GM19468 (cell line): ENCODE results near the gene CACNB2.
"Not testable (repeated sequence)": the region's sequence is repeated elsewhere in the genome, so short reads cannot be mapped to it uniquely, and the experiment has no call there.

Experiments
- ATAC-seq: cut with Tn5 transposase; IDR thresholded peaks from one replicate; pipeline ENCODE4 v1.9.1; 2021; ENCODE audit warnings: mild to moderate bottlenecking, moderate library complexity, moderate number of reproducible peaks; ENCODE audit not compliant: unreplicated experiment; ENCODE audit errors: extremely low read depth

The CACNB2 gene

DNA sequence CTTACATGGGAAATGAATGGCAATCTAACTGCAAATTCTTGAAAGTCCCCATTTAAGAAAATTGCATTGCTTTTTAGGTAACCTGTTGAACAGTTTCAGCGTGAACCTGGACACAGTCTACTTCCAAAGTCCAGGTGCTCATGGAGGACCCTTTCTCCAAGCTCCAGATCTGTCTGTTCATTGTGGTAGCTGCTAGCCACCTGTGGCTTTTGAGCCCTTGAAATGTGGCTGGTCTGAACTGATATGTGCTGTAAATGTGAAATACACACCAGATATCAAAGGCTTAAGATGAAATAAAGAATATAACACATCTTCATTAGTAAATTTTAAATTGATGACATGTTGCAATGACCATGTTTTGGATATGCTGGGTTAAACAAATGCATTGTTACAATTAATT, 4.2 kb downstream of the CACNB2 start:
- no peak for ATAC-seq

GRCh38 chr10:18144928-18145327, 4.7 kb downstream of the CACNB2 start:
- no peak for ATAC-seq

GRCh38 chr10:18145652-18146051, 5.4 kb downstream of the CACNB2 start:
- no peak for ATAC-seq

DNA sequence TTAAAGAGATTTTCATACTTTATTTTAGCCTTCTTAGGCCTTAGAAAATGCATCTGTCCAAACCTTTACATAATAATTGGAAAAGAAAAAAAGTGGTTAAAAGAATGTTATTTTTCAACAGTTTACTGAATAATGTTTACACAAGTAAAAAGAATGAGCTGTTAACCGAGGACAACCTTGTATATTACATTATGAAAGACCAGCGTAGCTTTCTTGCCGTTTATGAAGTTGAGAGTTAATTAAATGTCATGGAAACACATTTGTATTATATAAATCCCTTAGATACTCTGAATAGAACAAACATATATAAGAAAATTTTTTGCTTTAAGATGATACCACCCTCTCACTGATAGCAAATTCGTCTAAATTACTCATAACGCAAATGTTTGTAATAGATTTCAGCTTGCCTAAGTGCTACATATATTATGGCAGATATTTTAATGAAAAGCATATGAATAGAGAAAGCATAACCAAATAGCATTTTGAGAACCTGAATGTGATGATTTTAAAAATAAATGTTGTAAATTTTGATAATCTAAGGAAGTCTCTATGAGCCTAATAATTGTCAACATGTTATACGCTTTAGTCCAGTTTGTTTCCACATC, 9.1 kb downstream of the CACNB2 start:
- ATAC-seq, result no peak

DNA sequence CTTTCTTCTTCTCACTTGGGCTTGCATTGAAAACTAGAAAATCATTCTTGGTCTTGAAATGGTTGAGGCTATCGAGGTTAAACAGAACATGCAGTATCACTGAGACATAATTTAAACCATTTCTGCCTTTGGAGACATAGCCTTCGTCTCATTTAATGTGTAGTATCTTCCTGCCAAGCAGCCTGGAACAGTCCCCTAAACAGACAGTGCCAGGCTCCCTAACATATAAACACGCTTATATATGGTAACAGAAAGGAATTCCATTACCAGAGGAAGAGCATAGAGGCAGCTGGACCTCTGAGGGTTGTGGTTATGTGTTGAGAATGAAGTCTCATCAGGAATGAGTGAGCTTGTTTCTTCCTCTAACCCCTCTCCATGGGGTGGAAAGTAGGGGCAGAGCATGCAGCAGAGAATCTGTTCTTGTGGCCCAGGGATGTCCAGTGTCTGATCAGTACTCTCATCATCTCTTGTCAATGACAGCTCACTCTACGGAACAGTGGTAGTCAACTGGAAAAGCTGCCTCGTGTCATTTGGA, 11.2 kb downstream of the CACNB2 start:
- ATAC-seq, result no peak

- ATAC-seq, result not testable (repeated sequence)
Measured at GRCh38 chr10:18153381-18153780, 13.2 kb downstream of the CACNB2 start.

DNA sequence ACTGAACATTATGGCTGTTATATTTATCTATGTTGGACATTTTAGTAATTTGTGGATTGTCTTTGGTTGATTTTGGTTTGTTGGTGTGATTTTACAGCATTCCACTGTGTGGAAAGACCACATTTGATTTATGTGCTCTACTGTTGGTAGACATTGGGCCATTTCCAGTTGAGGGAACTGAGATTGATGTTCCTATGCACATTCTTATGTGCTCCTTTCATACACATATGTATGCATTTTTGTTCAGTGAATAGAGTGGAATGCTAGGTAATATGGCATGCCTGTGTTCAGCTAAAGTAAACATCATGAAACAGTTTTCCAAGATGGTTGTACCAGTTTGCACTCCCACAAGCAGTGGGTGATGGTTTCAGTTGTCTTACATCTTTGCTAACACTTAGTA, 15.1 kb downstream of the CACNB2 start:
- ATAC-seq, result no peak

DNA sequence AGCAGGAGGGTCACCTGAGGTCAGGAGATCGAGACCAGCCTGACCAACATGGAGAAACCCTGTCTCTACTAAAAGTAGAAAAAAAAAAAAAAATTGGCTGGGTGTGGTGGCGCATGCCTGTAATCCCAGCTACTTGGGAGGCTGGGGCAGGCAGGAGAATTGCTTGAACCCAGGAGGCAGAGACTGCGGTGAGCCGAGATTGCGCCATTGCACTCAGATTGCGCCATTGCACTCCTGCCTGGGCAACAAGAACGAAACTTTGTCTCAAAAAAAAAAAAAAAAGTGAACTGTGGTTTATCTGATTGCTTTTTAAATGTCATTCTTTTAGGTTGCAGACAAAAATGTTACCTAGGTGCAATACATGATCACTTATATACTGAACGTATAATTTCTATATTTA, 16.6 kb downstream of the CACNB2 start:
- not testable (repeated sequence) for ATAC-seq

GRCh38 chr10:18157881-18158280, 17.7 kb downstream of the CACNB2 start:
- ATAC-seq, result no peak

DNA sequence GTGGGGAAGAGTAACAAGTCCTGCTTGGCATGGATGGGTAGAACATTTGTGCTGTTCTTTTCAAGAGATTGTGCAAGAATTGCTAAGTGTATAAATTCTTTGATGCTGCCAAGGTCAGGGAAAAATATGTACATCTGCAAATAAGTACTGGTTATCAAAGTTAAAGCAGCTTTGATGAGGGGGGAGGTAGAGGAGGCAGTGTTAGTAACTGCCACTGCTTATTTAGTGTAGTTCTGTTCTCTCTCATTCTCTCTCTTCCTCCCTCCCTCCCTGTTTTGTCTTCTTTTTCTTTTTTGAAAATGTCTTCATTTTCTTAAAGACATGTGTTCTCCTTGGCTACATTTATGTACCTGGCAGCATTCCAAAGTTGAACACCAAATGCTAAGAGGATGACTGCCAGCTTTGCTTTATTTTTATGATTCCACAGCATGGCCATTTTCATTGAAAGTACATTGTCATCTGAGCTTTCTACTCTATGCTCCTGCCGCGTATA, 18.6 kb downstream of the CACNB2 start:
- no peak for ATAC-seq

GRCh38 chr10:18159557-18159956, 19.3 kb downstream of the CACNB2 start:
- no peak for ATAC-seq

- no peak for ATAC-seq
Measured at GRCh38 chr10:18162021-18162627, 21.9 kb downstream of the CACNB2 start.

- no peak for ATAC-seq
Measured at GRCh38 chr10:18164093-18164492, 23.9 kb downstream of the CACNB2 start.

DNA sequence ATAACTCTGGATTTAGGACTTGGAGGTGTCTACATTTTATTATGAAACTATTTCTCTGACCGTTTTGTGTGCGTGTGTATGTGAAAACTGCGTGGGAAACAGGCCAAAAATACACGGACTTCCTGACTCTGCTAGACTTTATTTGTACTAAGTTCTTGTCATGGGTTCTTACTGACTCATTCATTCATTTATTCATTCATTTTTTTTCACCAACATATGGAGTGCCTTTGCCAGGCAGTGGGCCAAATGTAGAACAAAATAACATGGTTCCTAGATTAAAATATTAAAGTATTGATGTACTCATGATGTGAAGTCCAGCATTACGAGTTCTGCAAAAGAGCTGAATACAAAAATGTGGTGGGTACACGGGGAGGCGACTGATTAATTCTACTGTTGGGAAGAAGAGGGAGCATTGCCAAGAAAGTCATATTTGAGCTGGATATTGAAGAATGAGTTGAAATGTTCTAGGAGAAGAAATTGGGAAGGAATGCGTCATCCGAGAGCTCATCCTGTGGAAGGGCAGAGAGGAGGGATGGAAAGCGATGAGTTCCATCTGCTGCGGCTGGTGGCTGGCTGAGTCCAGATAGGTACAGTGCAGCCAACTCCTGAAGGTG, 24.6 kb downstream of the CACNB2 start:
- ATAC-seq, result no peak

DNA sequence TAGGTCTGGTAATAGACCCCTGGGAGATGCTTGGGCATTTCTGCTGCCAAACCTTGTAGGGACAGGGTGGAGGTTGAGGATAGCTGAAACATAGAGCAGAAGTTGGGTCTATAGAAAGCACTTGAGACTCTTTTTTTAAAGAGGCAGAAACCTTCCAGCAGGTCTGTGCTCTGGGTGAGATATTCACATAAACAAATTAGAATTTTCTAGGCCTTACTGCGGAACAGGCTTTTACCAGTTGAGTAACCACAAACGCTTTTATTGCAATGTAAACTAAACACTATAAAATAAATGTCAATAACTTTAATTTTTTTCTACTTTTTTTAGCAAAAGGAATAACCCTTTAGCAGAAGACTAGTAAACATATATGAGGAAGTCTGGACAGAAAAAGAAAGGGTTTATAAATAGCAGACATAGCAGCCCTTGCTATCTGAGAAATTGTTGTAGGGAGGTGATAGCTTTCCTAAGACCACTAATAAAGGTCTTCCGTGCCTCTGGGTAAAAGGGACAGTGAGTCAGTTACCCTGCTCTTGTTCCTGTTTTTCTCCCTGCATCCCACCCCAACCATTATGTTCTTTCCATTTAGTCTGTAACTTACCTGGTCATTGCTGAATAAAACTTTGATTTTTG, 38.7 kb downstream of the CACNB2 start:
- no peak for ATAC-seq

GRCh38 chr10:18179891-18180290, 39.7 kb downstream of the CACNB2 start:
- ATAC-seq, result no peak

GRCh38 chr10:18181382-18181781, 41.2 kb downstream of the CACNB2 start:
- not testable (repeated sequence) for ATAC-seq

DNA sequence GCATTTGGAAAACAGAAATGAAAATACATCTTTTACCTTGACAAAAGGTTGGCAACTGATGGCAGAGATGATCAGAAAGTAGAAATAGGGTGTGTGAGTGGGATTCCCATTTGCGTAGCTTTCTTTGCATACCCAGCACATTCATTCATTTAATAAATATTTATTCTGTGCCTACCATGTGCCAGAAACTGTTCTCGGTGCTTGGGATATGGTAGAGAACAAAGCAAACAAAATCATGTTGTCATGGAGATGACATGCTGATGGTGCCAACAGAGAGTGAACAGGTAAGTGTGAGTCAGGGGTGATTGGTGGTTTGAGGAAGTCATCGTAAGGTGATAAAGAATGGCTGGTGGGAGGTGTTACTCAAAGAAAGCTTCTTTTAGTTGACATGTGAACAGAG, 45.4 kb downstream of the CACNB2 start:
- no peak for ATAC-seq

GRCh38 chr10:18190840-18191239, 50.6 kb downstream of the CACNB2 start:
- no peak for ATAC-seq

- no peak for ATAC-seq
Measured at GRCh38 chr10:18194634-18195033, 54.4 kb downstream of the CACNB2 start.
